ENCODE measurements around the gene ELOVL3.

ELOVL3 gene

GRCh38 chr10:102269017-102269416, 42.9 kb downstream of the ELOVL3 start:
- H4K12ac ChIP-seq (ENCODE audit: low read depth, low read length) = no peak overlapping the region
- no peak overlapping the region for H3K27ac ChIP-seq (ENCODE audit: low read depth, low read length)
- H2BK5ac ChIP-seq (ENCODE audit: low read depth, low read length, poor library complexity) = no peak overlapping the region
- H3K4ac ChIP-seq (ENCODE audit: low read depth, low read length) = no peak overlapping the region
- H2AK5ac ChIP-seq (ENCODE audit: low read length) = no peak overlapping the region
- H3K27me3 ChIP-seq (ENCODE audit: insufficient read depth, low read length) = no peaks in the 10 kb centered on the region
- H3K9ac ChIP-seq (ENCODE audit: low read length) = no peak overlapping the region
- no peak overlapping the region for H3K14ac ChIP-seq (ENCODE audit: low read length)
- no peaks in the 10 kb centered on the region for H3K9me3 ChIP-seq (ENCODE audit: insufficient read depth, low read depth, low read length)
- H2BK120ac ChIP-seq (ENCODE audit: insufficient read depth, low read length, poor library complexity) = no peak overlapping the region
- H2BK12ac ChIP-seq (ENCODE audit: low read length) = no peak overlapping the region
- no peak overlapping the region for H3K4me2 ChIP-seq (ENCODE audit: low read length)
- no CpG with 5 or more reads among the region's 3 CpGs for WGBS (ENCODE audit: extremely low coverage, insufficient coverage, insufficient read length)
- no peaks in the 10 kb centered on the region for H3K79me1 ChIP-seq (ENCODE audit: low read length)
- no peaks in the 10 kb centered on the region for H3K79me2 ChIP-seq (ENCODE audit: control insufficient read depth, insufficient read depth, low read length, poor library complexity)
- H4K91ac ChIP-seq (ENCODE audit: low read depth, low read length) = no peak overlapping the region
- no peak overlapping the region for H3K23ac ChIP-seq (ENCODE audit: low read length)
- no peak overlapping the region for H2AFZ ChIP-seq (ENCODE audit: insufficient read depth, low read length, poor library complexity)
- no peak overlapping the region for H4K8ac ChIP-seq (ENCODE audit: low read depth, low read length)
- DNase-seq = no peak
- no peak overlapping the region for H3K4me3 ChIP-seq (ENCODE audit: low read depth, low read length)
- no peak overlapping the region for H3K18ac ChIP-seq (ENCODE audit: low read length)
- peaks cover 3 to 5% of the 10 kb centered on the region in 2 experiments for H3K36me3 ChIP-seq (ENCODE audit: control insufficient read depth in 1 of 2, insufficient read depth in 2 of 2, low read length in 2 of 2)
- peaks cover 0 to 3% of the 10 kb centered on the region in 2 experiments for H3K4me1 ChIP-seq (ENCODE audit: control insufficient read depth in 1 of 2, insufficient read depth in 2 of 2, low read length in 2 of 2)

DNA sequence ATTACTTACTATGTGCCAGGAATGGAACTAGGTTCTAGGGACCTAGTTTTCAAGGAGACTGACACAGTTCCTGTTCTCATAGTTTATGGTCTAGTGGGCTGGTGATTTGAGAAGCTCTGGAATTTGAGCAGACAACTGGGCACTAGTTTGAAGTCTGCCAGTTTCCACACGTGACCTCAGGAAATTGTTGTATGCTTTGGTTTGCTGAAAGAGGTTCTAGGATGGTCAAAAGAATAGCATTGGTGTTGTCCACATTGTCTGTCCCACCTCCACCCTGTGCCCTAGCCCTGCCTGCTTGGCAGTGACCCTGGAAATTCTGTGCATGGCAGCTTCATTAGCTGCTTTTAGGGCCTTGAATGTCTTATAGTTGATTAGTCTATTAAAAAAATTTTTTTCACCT, 48.0 kb downstream of the ELOVL3 start:
- Histone ChIP-seq H2BK12ac (ENCODE audit: low read length) (no peak overlapping the region), H3K4me2 (ENCODE audit: low read length) (no peak overlapping the region)
- no CpG with 5 or more reads among the region's 1 CpG for WGBS (ENCODE audit: extremely low coverage, insufficient coverage, insufficient read length)

DNA sequence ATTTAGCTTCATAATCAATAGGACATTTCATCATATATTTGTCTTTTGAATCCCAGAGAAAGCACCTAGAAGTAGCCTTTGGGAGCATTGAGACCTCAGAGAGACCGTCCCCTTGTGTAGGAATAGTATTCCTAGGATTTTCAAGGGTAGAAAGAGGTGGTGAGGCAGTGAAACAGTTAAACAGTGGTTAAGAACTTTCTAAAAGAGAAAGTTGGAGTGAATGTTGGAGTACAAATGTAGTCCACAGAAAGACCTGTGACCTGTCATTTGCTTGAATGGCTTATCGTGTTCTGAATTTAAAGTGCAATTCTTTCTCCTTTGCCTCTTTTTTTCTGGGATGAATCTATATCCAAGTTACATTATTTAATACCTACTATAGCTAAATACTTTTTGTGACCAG, 49.2 kb downstream of the ELOVL3 start:
- Histone ChIP-seq H2BK5ac (ENCODE audit: low read depth, low read length, poor library complexity) (no peak overlapping the region), H3K9me3 (ENCODE audit: insufficient read depth, low read depth, low read length) (no peaks in the 10 kb centered on the region), H3K27me3 (ENCODE audit: insufficient read depth, low read length) (no peaks in the 10 kb centered on the region), H3K4me1 (ENCODE audit: control insufficient read depth in 1 of 2, insufficient read depth in 2 of 2, low read length in 2 of 2) (peaks cover 0 to 2% of the 10 kb centered on the region in 2 experiments), H3K9ac (ENCODE audit: low read length) (no peak overlapping the region), H4K12ac (ENCODE audit: low read depth, low read length) (no peak overlapping the region), H3K4ac (ENCODE audit: low read depth, low read length) (no peak overlapping the region), H2AFZ (ENCODE audit: insufficient read depth, low read length, poor library complexity) (no peak overlapping the region), H4K8ac (ENCODE audit: low read depth, low read length) (no peak overlapping the region), H4K91ac (ENCODE audit: low read depth, low read length) (no peak overlapping the region), H3K36me3 (ENCODE audit: control insufficient read depth in 1 of 2, insufficient read depth in 2 of 2, low read length in 2 of 2) (peaks cover 2 to 3% of the 10 kb centered on the region in 2 experiments), H3K18ac (ENCODE audit: low read length) (no peak overlapping the region), H2AK5ac (ENCODE audit: low read length) (no peak overlapping the region), H3K23ac (ENCODE audit: low read length) (no peak overlapping the region), H3K4me2 (ENCODE audit: low read length) (no peak overlapping the region), H3K79me2 (ENCODE audit: control insufficient read depth, insufficient read depth, low read length, poor library complexity) (no peaks in the 10 kb centered on the region), H3K79me1 (ENCODE audit: low read length) (no peaks in the 10 kb centered on the region), H2BK120ac (ENCODE audit: insufficient read depth, low read length, poor library complexity) (no peak overlapping the region), H3K4me3 (ENCODE audit: low read depth, low read length) (no peak overlapping the region), H3K27ac (ENCODE audit: low read depth, low read length) (no peak overlapping the region), H2BK12ac (ENCODE audit: low read length) (no peak overlapping the region), H3K14ac (ENCODE audit: low read length) (no peak overlapping the region)
- WGBS (ENCODE audit: extremely low coverage, insufficient coverage, insufficient read length) = no CpG with 5 or more reads among the region's 2 CpGs
- DNase-seq = no peak

More for the DNA sequence above, 48.0 kb downstream of the ELOVL3 start:
- H3K27me3 ChIP-seq (ENCODE audit: insufficient read depth, low read length) = no peaks in the 10 kb centered on the region
- no peak overlapping the region for H3K4me3 ChIP-seq (ENCODE audit: low read depth, low read length)
- H2BK120ac ChIP-seq (ENCODE audit: insufficient read depth, low read length, poor library complexity) = no peak overlapping the region
- no peak overlapping the region for H4K12ac ChIP-seq (ENCODE audit: low read depth, low read length)
- H4K8ac ChIP-seq (ENCODE audit: low read depth, low read length) = no peak overlapping the region
- DNase-seq = no peak
- H3K27ac ChIP-seq (ENCODE audit: low read depth, low read length) = no peak overlapping the region
- H2AK5ac ChIP-seq (ENCODE audit: low read length) = no peak overlapping the region
- no peak overlapping the region for H2AFZ ChIP-seq (ENCODE audit: insufficient read depth, low read length, poor library complexity)
- H3K14ac ChIP-seq (ENCODE audit: low read length) = no peak overlapping the region
- H3K79me1 ChIP-seq (ENCODE audit: low read length) = no peaks in the 10 kb centered on the region
- no peaks in the 10 kb centered on the region for H3K79me2 ChIP-seq (ENCODE audit: control insufficient read depth, insufficient read depth, low read length, poor library complexity)
- H2BK5ac ChIP-seq (ENCODE audit: low read depth, low read length, poor library complexity) = no peak overlapping the region
- H3K4me1 ChIP-seq (ENCODE audit: control insufficient read depth in 1 of 2, insufficient read depth in 2 of 2, low read length in 2 of 2) = peaks cover 0 to 1% of the 10 kb centered on the region in 2 experiments
- H3K23ac ChIP-seq (ENCODE audit: low read length) = no peak overlapping the region
- H3K36me3 ChIP-seq (ENCODE audit: control insufficient read depth in 1 of 2, insufficient read depth in 2 of 2, low read length in 2 of 2) = peaks cover 3 to 4% of the 10 kb centered on the region in 2 experiments
- no peak overlapping the region for H4K91ac ChIP-seq (ENCODE audit: low read depth, low read length)
- H3K9ac ChIP-seq (ENCODE audit: low read length) = no peak overlapping the region
- no peak overlapping the region for H3K4ac ChIP-seq (ENCODE audit: low read depth, low read length)
- H3K9me3 ChIP-seq (ENCODE audit: insufficient read depth, low read depth, low read length) = no peaks in the 10 kb centered on the region
- H3K18ac ChIP-seq (ENCODE audit: low read length) = no peak overlapping the region

- Histone ChIP-seq H3K23ac (ENCODE audit: low read length) (no peak overlapping the region), H2BK12ac (ENCODE audit: low read length) (no peak overlapping the region), H2BK120ac (ENCODE audit: insufficient read depth, low read length, poor library complexity) (no peak overlapping the region), H3K27me3 (ENCODE audit: insufficient read depth, low read length) (no peaks in the 10 kb centered on the region), H3K9me3 (ENCODE audit: insufficient read depth, low read depth, low read length) (no peaks in the 10 kb centered on the region), H3K18ac (ENCODE audit: low read length) (no peak overlapping the region), H3K14ac (ENCODE audit: low read length) (no peak overlapping the region), H4K12ac (ENCODE audit: low read depth, low read length) (no peak overlapping the region), H4K8ac (ENCODE audit: low read depth, low read length) (no peak overlapping the region), H3K4me3 (ENCODE audit: low read depth, low read length) (no peak overlapping the region), H2AFZ (ENCODE audit: insufficient read depth, low read length, poor library complexity) (no peak overlapping the region), H3K9ac (ENCODE audit: low read length) (no peak overlapping the region), H3K79me1 (ENCODE audit: low read length) (no peaks in the 10 kb centered on the region), H2BK5ac (ENCODE audit: low read depth, low read length, poor library complexity) (no peak overlapping the region), H2AK5ac (ENCODE audit: low read length) (no peak overlapping the region), H3K79me2 (ENCODE audit: control insufficient read depth, insufficient read depth, low read length, poor library complexity) (no peaks in the 10 kb centered on the region), H4K91ac (ENCODE audit: low read depth, low read length) (no peak overlapping the region), H3K4me1 (ENCODE audit: control insufficient read depth in 1 of 2, insufficient read depth in 2 of 2, low read length in 2 of 2) (peaks cover 0 to 6% of the 10 kb centered on the region in 2 experiments), H3K27ac (ENCODE audit: low read depth, low read length) (no peak overlapping the region), H3K36me3 (ENCODE audit: control insufficient read depth in 1 of 2, insufficient read depth in 2 of 2, low read length in 2 of 2) (peaks cover 1 to 3% of the 10 kb centered on the region in 2 experiments), H3K4me2 (ENCODE audit: low read length) (no peak overlapping the region), H3K4ac (ENCODE audit: low read depth, low read length) (no peak overlapping the region)
- DNase-seq = no peak
Observed at GRCh38 chr10:102279104-102279503, 53.0 kb downstream of the ELOVL3 start.
